ENCODE results near the gene PRKG1. TPM values are rescaled to one million over a fixed set of nuclear protein-coding genes. Genes with fewer than 3 reads are reported as not detected.

The PRKG1 gene
- total RNA-seq, 1 experiment from 2014 or later: 10.4 TPM

DNA sequence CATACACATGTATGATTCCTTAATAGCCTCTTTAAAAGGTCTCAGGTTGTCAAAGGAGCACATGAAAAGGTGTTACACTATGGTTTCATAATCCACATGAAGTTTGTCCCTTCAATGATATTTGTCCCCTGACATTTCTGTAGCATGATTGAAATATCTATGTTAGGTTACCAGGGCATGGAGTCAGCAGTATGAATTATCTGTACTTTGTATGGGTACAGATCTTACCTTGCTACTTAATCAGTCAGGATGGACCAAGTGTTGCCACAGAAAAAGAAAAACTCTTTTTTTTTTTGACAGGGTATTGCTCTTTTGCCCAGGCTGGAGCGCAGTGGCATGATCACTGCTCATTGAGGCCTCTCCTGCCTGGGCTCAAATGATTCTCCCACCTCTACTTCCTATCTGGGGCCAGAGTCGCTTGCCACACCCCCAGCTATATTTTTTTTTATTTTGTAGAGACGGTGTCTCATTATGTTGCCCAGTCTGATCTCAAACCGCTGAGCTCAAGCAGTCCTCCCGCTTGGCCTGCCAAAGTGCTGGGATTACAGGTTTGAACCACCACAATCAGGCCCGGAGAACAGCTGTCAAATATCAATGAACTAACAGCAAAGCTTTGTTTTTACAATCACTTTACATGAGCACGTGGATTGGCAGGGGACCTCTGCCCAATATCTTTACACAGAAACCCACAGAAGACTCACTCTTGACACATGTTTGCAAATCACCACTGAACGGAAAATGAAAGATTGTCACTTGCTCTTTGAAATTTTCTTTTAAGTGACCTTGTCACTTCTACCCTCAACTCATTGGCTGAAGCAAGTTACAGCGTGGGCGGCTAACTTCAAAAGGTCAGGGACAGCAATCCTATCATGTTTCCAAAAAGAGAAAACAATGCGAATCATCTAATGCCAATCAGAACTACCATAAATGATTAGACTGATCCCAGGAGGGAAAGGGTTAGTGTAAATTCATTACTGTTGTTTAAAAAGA, 140.2 kb downstream of the PRKG1 start:
- H3K27me3 ChIP-seq (ENCODE audit: insufficient read depth, low read length): no peaks in the 10 kb centered on the region
- H2AFZ ChIP-seq (ENCODE audit: low read length): no peak overlapping the region
- no peak overlapping the region for H2BK120ac ChIP-seq (ENCODE audit: low read depth, low read length, poor library complexity, severe bottlenecking)
- no peak overlapping the region for H3K4me3 Mint-ChIP-seq
- H3K27ac Mint-ChIP-seq: peak overlapping the region in 2 of 3 experiments; percentile 56 to 72; a peak in 5 of 7 replicates
- peaks cover 20 to 31% of the 10 kb centered on the region in 2 experiments for H3K4me1 Mint-ChIP-seq
- no peaks in the 10 kb centered on the region for H3K79me2 ChIP-seq (ENCODE audit: insufficient read depth, low read length)
- H3K9ac ChIP-seq (ENCODE audit: extremely low read depth, insufficient read length, low read length): no peak overlapping the region
- H3K9me3 ChIP-seq (ENCODE audit: control insufficient read depth, low read depth, low read length): no peaks in the 10 kb centered on the region
- TF ChIP-seq CTCF (conservative IDR thresholded peaks at IDR 0.05): no peak
- H2BK5ac ChIP-seq (ENCODE audit: insufficient read length, low read length): no peak overlapping the region
- no peak overlapping the region for H4K8ac ChIP-seq (replicated peaks; ENCODE audit: insufficient read length, low read depth, low read length)
- H3K4me1 ChIP-seq (ENCODE audit: insufficient read depth, low read length): no peaks in the 10 kb centered on the region; the same call in 1 of the 2 replicates
- H2BK20ac ChIP-seq (ENCODE audit: low read depth, low read length, poor library complexity, severe bottlenecking): no peak overlapping the region
- peaks cover 0 to 3% of the 10 kb centered on the region in 2 experiments; a peak in 3 of 5 replicates for H3K9me3 Mint-ChIP-seq
- no peak overlapping the region for H2BK15ac ChIP-seq (ENCODE audit: low read depth, low read length)
- no peak overlapping the region for H4K91ac ChIP-seq (ENCODE audit: insufficient read length, low read depth, low read length)
- H4K5ac ChIP-seq (ENCODE audit: insufficient read length, low read depth, low read length): no peak overlapping the region
- no peak for DNase-seq
- no peak overlapping the region for H2BK12ac ChIP-seq (ENCODE audit: insufficient read length, low read depth, low read length)
- H3K79me1 ChIP-seq (ENCODE audit: insufficient read depth, low read depth, low read length, poor library complexity, severe bottlenecking): no peaks in the 10 kb centered on the region
- no peak overlapping the region for H3K23ac ChIP-seq (ENCODE audit: insufficient read length, low read depth, low read length)
- no CpG with 5 or more reads among the region's 11 CpGs for WGBS (ENCODE audit: extremely low coverage, insufficient read length, low lambda C conversion rate)
- H3K4me2 ChIP-seq (ENCODE audit: insufficient read depth, insufficient read length, low read length): no peak overlapping the region
- no peak overlapping the region for H2AK5ac ChIP-seq (ENCODE audit: insufficient read length, low read length)
- no peaks in the 10 kb centered on the region for H4K20me1 ChIP-seq (ENCODE audit: control insufficient read depth, insufficient read depth, insufficient read length)
- H3K18ac ChIP-seq (ENCODE audit: insufficient read length, low read depth, low read length): no peak overlapping the region
- H3T11ph ChIP-seq (ENCODE audit: low read length): no peak overlapping the region
- H3K36me3 Mint-ChIP-seq (ENCODE audit: insufficient read depth in 1 of 3, low read depth in 3 of 3): peaks cover 0 to 3% (median 0%) of the 10 kb centered on the region in 3 experiments; a peak in 4 of 7 replicates
- no peak overlapping the region for H3K4ac ChIP-seq (ENCODE audit: low read depth, low read length)
- no peaks in the 10 kb centered on the region for H3K23me2 ChIP-seq (ENCODE audit: insufficient read length, low read depth, low read length, poor library complexity, severe bottlenecking)
- H3K56ac ChIP-seq (ENCODE audit: insufficient read length, low read depth, low read length): no peak overlapping the region
- H3K27ac ChIP-seq (ENCODE audit: insufficient read length, low read depth, low read length): no peak overlapping the region
- H3K14ac ChIP-seq (ENCODE audit: insufficient read depth, low read length): no peak overlapping the region
- H3K27me3 Mint-ChIP-seq (ENCODE audit: low read depth): peaks cover 2% of the 10 kb centered on the region; the same call in 1 of the 2 replicates

All from H9 (cell line).